Caco-2 (cell line): ENCODE data around the gene IGSF21. TPM values are rescaled to one million over a fixed set of nuclear protein-coding genes. Genes with fewer than 3 reads are reported as not detected.

ENCODE experiments used
- BruUV-seq: library from RNA; stranded (reverse); fragments of 400-500 nt; replicated peaks from 2 replicates; lab custom pipeline; 2021; lab: Mats Ljungman, UMichigan
- CTCF ChIA-PET: fragments of 300-600 bp; sonication (Branson Sonifier 250); formaldehyde crosslinking; loops from one replicate; lab custom pipeline; 2022; ENCODE audit warnings: antibody characterized with exemption; lab: Charles Lee
- POLR2A ChIA-PET: fragments of 300-600 bp; sonication (Branson Sonifier 250); formaldehyde crosslinking; loops from one replicate; lab custom pipeline; 2022; ENCODE audit warnings: antibody characterized with exemption; lab: Charles Lee
- DNase-seq, 2 experiments: peaks; one replicate each; pipeline versions ENCODE4 v3.0.0 to v3.0.0-alpha.2; 2020 to 2022
- H3K27me3 ChIP-seq: replicated peaks from 2 replicates; pipeline ENCODE4 v1.6.0; 2011; ENCODE audit warnings: low read length; ENCODE audit not compliant: control insufficient read depth, insufficient read depth
- H3K36me3 ChIP-seq: 2 replicates; pipeline ENCODE4 v1.5.1; 2011; ENCODE audit warnings: low read length; ENCODE audit not compliant: control insufficient read depth, insufficient read depth
- H3K4me1 ChIP-seq: fragments of 250-450 bp; sonication (Bioruptor Pico); 2 replicates; pipeline ENCODE4 v1.5.1; 2020; ENCODE audit warnings: mild to moderate bottlenecking
- H3K4me3 ChIP-seq: 2 replicates; pipeline ENCODE4 v1.5.1; 2011; ENCODE audit warnings: low read depth, mild to moderate bottlenecking, control low read depth, low read length
- H3K9me3 ChIP-seq: fragments of 250-450 bp; sonication (Bioruptor Pico); 2 replicates; pipeline ENCODE4 v1.5.1; 2020; ENCODE audit warnings: mild to moderate bottlenecking, moderate library complexity
- H3K27ac Mint-ChIP-seq: one replicate; pipeline ENCODE4 v1.8.0; 2022; ENCODE audit warnings: mixed read lengths; ENCODE audit not compliant: unreplicated experiment
- H3K27me3 Mint-ChIP-seq: one replicate; pipeline ENCODE4 v1.8.0; 2022; ENCODE audit warnings: mixed read lengths; ENCODE audit not compliant: insufficient read depth, unreplicated experiment
- H3K36me3 Mint-ChIP-seq: one replicate; pipeline ENCODE4 v1.8.0; 2022; ENCODE audit warnings: mild to moderate bottlenecking, mixed read lengths; ENCODE audit not compliant: insufficient read depth, unreplicated experiment
- H3K4me1 Mint-ChIP-seq: one replicate; pipeline ENCODE4 v1.8.0; 2022; ENCODE audit warnings: low read depth, mixed read lengths; ENCODE audit not compliant: unreplicated experiment
- H3K4me3 Mint-ChIP-seq: one replicate; pipeline ENCODE4 v1.8.0; 2022; ENCODE audit warnings: mild to moderate bottlenecking, moderate library complexity, mixed read lengths; ENCODE audit not compliant: unreplicated experiment
- H3K9me3 Mint-ChIP-seq: one replicate; pipeline ENCODE4 v1.8.0; 2022; ENCODE audit warnings: mixed read lengths; ENCODE audit not compliant: unreplicated experiment
- intact Hi-C: fragments of 100-400 bp; cut with micrococcal nuclease; formaldehyde crosslinking; loops from one replicate; pipeline ENCODE4 v1.10.0; 2022; ENCODE audit not compliant: unreplicated experiment
- total RNA-seq: library from RNA; stranded (reverse); gene quantifications from 2 replicates; pipeline ENCODE4 v1.2.3, GENCODE V29; 2022
- TF ChIP-seq, protein P1 (sequence below), 2 experiments: fragments of 200-600 bp in 1 of 2; IDR thresholded peaks; 1 replicate in 1 of 2; 2 replicates in 1 of 2; pipeline versions ENCODE4 v1.5.1 to v1.8.0; 2011 to 2022; ENCODE audit warnings: antibody characterized with exemption in 1 of 2, control low read depth in 1 of 2, inconsistent platforms in 1 of 2, low read depth in 1 of 2, low read length in 1 of 2, mild to moderate bottlenecking in 1 of 2, moderate library complexity in 1 of 2; ENCODE audit not compliant: insufficient read depth in 1 of 2, severe bottlenecking in 1 of 2, unreplicated experiment in 1 of 2

IGSF21 gene
- total RNA-seq, 1 experiment from 2014 or later = not detected

DNA sequence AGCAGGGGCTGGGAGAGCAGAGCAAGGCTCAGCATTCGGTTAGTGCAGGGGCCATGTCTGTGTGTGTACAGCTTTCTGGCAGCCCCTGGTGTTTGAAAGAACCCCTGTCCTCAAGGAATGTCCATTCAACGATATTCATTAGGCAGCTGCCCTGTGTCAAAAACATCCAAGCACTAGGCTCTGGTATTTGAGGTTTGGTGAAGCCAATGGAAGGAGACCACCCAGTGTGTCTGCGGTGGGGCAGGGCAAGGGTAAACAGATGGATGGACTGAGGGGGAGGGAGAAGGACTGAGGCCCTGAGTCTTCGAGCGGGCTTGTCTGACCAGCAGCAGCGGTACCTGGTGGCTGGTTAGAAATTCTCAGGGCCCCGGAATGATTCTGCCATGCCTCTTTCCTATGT lies 217.5 kb downstream of the IGSF21 start:
- no peaks in the 10 kb centered on the region for H3K4me1 ChIP-seq
- H3K36me3 ChIP-seq = no peaks in the 10 kb centered on the region
- Mint-ChIP-seq H3K27me3 (peaks cover 6% of the 10 kb centered on the region), H3K4me3 (no peak overlapping the region), H3K36me3 (no peaks in the 10 kb centered on the region), H3K4me1 (no peaks in the 10 kb centered on the region), H3K27ac (no peak overlapping the region), H3K9me3 (no peaks in the 10 kb centered on the region)
- TF ChIP-seq, protein P1, sequence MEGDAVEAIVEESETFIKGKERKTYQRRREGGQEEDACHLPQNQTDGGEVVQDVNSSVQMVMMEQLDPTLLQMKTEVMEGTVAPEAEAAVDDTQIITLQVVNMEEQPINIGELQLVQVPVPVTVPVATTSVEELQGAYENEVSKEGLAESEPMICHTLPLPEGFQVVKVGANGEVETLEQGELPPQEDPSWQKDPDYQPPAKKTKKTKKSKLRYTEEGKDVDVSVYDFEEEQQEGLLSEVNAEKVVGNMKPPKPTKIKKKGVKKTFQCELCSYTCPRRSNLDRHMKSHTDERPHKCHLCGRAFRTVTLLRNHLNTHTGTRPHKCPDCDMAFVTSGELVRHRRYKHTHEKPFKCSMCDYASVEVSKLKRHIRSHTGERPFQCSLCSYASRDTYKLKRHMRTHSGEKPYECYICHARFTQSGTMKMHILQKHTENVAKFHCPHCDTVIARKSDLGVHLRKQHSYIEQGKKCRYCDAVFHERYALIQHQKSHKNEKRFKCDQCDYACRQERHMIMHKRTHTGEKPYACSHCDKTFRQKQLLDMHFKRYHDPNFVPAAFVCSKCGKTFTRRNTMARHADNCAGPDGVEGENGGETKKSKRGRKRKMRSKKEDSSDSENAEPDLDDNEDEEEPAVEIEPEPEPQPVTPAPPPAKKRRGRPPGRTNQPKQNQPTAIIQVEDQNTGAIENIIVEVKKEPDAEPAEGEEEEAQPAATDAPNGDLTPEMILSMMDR (IDR thresholded peaks at IDR 0.05; ENCODE audit: insufficient read depth in 1 of 2, low read depth in 1 of 2, low read length in 1 of 2, severe bottlenecking in 1 of 2, unreplicated experiment in 1 of 2) = no peak
- ChIA-PET CTCF (no interaction called here), POLR2A (no interaction called here)
- H3K27me3 ChIP-seq = no peaks in the 10 kb centered on the region
- BruUV-seq = no TSS peak
- intact Hi-C loops = no loop called here
- H3K4me3 ChIP-seq = no peak overlapping the region
- H3K9me3 ChIP-seq = no peaks in the 10 kb centered on the region
- DNase-seq = no peak

DNA sequence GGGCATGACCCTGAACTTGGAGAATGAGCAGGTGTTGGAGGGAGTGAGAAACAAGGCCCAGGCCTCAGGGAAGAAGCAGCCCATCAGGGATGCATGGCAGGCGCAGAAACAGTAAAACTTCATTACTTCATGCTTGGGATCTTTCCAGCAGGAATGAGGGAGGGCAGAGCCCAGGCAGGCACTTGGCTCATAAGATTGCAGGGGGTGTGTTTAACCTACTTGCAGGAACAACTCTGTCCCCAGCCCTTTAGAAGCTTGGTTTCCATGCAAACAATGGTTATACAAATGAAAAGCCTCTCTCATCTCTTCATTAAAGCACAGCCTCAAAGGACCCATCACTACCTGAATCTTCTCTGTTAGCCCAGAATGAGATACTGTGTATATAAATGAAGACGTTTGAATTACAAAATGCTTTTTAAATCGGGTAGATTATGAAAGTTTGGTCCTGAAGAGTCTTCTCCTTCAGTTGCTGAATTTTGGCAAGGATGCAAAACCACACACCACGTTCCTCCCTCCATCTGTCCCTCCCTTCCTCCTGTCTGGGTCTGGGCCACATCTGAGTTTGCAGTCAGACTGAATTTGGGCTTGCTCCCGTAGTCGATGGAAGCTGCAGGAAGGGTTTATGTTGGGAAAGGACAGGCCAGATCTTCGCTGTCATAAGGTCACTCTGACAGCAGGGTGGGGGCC lies 218.8 kb downstream of the IGSF21 start:
- H3K27me3 ChIP-seq = no peaks in the 10 kb centered on the region
- no peaks in the 10 kb centered on the region for H3K4me1 ChIP-seq
- Mint-ChIP-seq H3K9me3 (no peaks in the 10 kb centered on the region), H3K4me3 (no peak overlapping the region), H3K27ac (no peak overlapping the region), H3K4me1 (no peaks in the 10 kb centered on the region), H3K27me3 (peaks cover 11% of the 10 kb centered on the region), H3K36me3 (no peaks in the 10 kb centered on the region)
- intact Hi-C loops = no loop called here
- POLR2A ChIA-PET = no interaction called here
- CTCF ChIA-PET = interaction anchor here (0.6 kb wide), 1 partner anchor 1496 kb away, joined by 5 read pairs; no protein-coding TSS in a partner anchor
- no peak overlapping the region for H3K4me3 ChIP-seq
- TF ChIP-seq, protein P1 (IDR thresholded peaks at IDR 0.05; ENCODE audit: insufficient read depth in 1 of 2, low read depth in 1 of 2, low read length in 1 of 2, severe bottlenecking in 1 of 2, unreplicated experiment in 1 of 2) = no peak
- no TSS peak for BruUV-seq
- no peaks in the 10 kb centered on the region for H3K36me3 ChIP-seq
- no peaks in the 10 kb centered on the region for H3K9me3 ChIP-seq
- no peak for DNase-seq

DNA sequence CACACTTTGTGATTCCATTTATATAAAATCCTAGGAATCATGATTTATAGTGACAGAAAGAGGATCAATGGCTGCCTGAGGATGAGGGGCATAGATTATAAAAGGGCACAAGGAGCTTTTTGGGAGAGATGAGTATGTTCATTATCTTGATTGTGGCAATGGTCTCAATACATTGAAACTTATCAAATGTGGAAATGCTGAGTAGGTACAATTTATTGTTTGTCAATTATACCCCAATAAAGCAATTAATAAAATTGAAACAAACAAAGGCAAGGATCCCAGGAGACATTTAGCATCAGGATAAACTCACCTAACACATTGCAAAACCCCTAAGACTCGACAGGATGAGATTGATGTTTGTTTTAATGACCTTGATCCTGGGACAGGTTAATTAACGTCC lies 220.1 kb downstream of the IGSF21 start:
- CTCF ChIA-PET = no interaction called here
- intact Hi-C loops = no loop called here
- BruUV-seq = no TSS peak
- H3K36me3 ChIP-seq = no peaks in the 10 kb centered on the region
- H3K4me3 Mint-ChIP-seq = no peak overlapping the region
- no peak overlapping the region for H3K27ac Mint-ChIP-seq
- H3K9me3 ChIP-seq = no peaks in the 10 kb centered on the region
- TF ChIP-seq, protein P1 (IDR thresholded peaks at IDR 0.05; ENCODE audit: insufficient read depth in 1 of 2, low read depth in 1 of 2, low read length in 1 of 2, severe bottlenecking in 1 of 2, unreplicated experiment in 1 of 2) = no peak
- no peaks in the 10 kb centered on the region for H3K9me3 Mint-ChIP-seq
- DNase-seq = no peak
- H3K36me3 Mint-ChIP-seq = no peaks in the 10 kb centered on the region
- no peaks in the 10 kb centered on the region for H3K4me1 Mint-ChIP-seq
- H3K4me1 ChIP-seq = no peaks in the 10 kb centered on the region
- POLR2A ChIA-PET = no interaction called here
- peaks cover 17% of the 10 kb centered on the region for H3K27me3 Mint-ChIP-seq
- no peaks in the 10 kb centered on the region; the same call in 1 of the 2 replicates for H3K27me3 ChIP-seq
- H3K4me3 ChIP-seq = no peak overlapping the region
